ENCODE results near the gene GH2.
"Not testable (repeated sequence)": the region's sequence is repeated elsewhere in the genome, so short reads cannot be mapped to it uniquely, and the experiment has no call there.

The GH2 gene

GRCh38 chr17:63896524-63897354 is 15.0 kb upstream of the GH2 start, which contains the start of gene CSH1:
TSS of gene CSH1 (minus strand) at chr17:63896574. CDS start at chr17:63896511, 63 bp downstream.
- H3K4me1 Mint-ChIP-seq (ENCODE audit: low read depth); H3K9me3 Mint-ChIP-seq (ENCODE audit: low read depth); H3K27me3 Mint-ChIP-seq; H3K36me3 Mint-ChIP-seq; H3K4me3 Mint-ChIP-seq; H3K27ac Mint-ChIP-seq: not testable (repeated sequence)

GRCh38 chr17:63894821-63895220 is 13.1 kb upstream of the GH2 start:
- H3K27me3 Mint-ChIP-seq; H3K36me3 Mint-ChIP-seq; H3K9me3 Mint-ChIP-seq (ENCODE audit: low read depth); H3K27ac Mint-ChIP-seq; H3K4me1 Mint-ChIP-seq (ENCODE audit: low read depth); H3K4me3 Mint-ChIP-seq: not testable (repeated sequence)

GRCh38 chr17:63894021-63894420 is 12.3 kb upstream of the GH2 start:
- not testable (repeated sequence) for H3K4me1 Mint-ChIP-seq (ENCODE audit: low read depth); H3K36me3 Mint-ChIP-seq; H3K9me3 Mint-ChIP-seq (ENCODE audit: low read depth); H3K27ac Mint-ChIP-seq; H3K27me3 Mint-ChIP-seq; H3K4me3 Mint-ChIP-seq

GRCh38 chr17:63892316-63893037 is 10.7 kb upstream of the GH2 start:
- H3K4me3 Mint-ChIP-seq; H3K4me1 Mint-ChIP-seq (ENCODE audit: low read depth); H3K27ac Mint-ChIP-seq; H3K9me3 Mint-ChIP-seq (ENCODE audit: low read depth); H3K36me3 Mint-ChIP-seq; H3K27me3 Mint-ChIP-seq: not testable (repeated sequence)

GRCh38 chr17:63889026-63889848 is 7.5 kb upstream of the GH2 start:
- H3K4me3 Mint-ChIP-seq = peak overlapping the region; percentile 23
- H3K27ac Mint-ChIP-seq; H3K9me3 Mint-ChIP-seq (ENCODE audit: low read depth); H3K36me3 Mint-ChIP-seq; H3K4me1 Mint-ChIP-seq (ENCODE audit: low read depth); H3K27me3 Mint-ChIP-seq: not testable (repeated sequence)

GRCh38 chr17:63885119-63885518 is 3.4 kb upstream of the GH2 start:
- not testable (repeated sequence) for H3K9me3 Mint-ChIP-seq (ENCODE audit: low read depth); H3K36me3 Mint-ChIP-seq; H3K4me3 Mint-ChIP-seq; H3K27ac Mint-ChIP-seq; H3K4me1 Mint-ChIP-seq (ENCODE audit: low read depth); H3K27me3 Mint-ChIP-seq

GRCh38 chr17:63882626-63883126 is 932 bp upstream of the GH2 start:
- not testable (repeated sequence) for H3K27ac Mint-ChIP-seq

GRCh38 chr17:63881337-63881736 is 407 bp downstream of the GH2 start:
- H3K27ac Mint-ChIP-seq; H3K4me1 Mint-ChIP-seq (ENCODE audit: low read depth); H3K4me3 Mint-ChIP-seq; H3K36me3 Mint-ChIP-seq; H3K9me3 Mint-ChIP-seq (ENCODE audit: low read depth); H3K27me3 Mint-ChIP-seq: not testable (repeated sequence)

More at GRCh38 chr17:63882626-63883126, 932 bp upstream of the GH2 start:
- not testable (repeated sequence) for H3K9me3 Mint-ChIP-seq (ENCODE audit: low read depth); H3K4me1 Mint-ChIP-seq (ENCODE audit: low read depth); H3K36me3 Mint-ChIP-seq; H3K27me3 Mint-ChIP-seq; H3K4me3 Mint-ChIP-seq

GRCh38 chr17:63880706-63881105 is 1.0 kb downstream of the GH2 start:
- Mint-ChIP-seq H3K4me1 (ENCODE audit: low read depth) (no peaks in the 10 kb centered on the region), H3K4me3 (no peak overlapping the region), H3K27ac (no peak overlapping the region), H3K9me3 (ENCODE audit: low read depth) (no peaks in the 10 kb centered on the region), H3K27me3 (no peaks in the 10 kb centered on the region), H3K36me3 (no peaks in the 10 kb centered on the region)

GRCh38 chr17:63878413-63878812 is 3.3 kb downstream of the GH2 start:
- H3K9me3 Mint-ChIP-seq (ENCODE audit: low read depth); H3K27ac Mint-ChIP-seq; H3K4me3 Mint-ChIP-seq; H3K36me3 Mint-ChIP-seq; H3K27me3 Mint-ChIP-seq; H3K4me1 Mint-ChIP-seq (ENCODE audit: low read depth): not testable (repeated sequence)

GRCh38 chr17:63874693-63875092 is 7.1 kb downstream of the GH2 start:
- H3K4me3 Mint-ChIP-seq; H3K36me3 Mint-ChIP-seq; H3K27ac Mint-ChIP-seq; H3K9me3 Mint-ChIP-seq (ENCODE audit: low read depth); H3K27me3 Mint-ChIP-seq; H3K4me1 Mint-ChIP-seq (ENCODE audit: low read depth): not testable (repeated sequence)

GRCh38 chr17:63874061-63874626 is 7.6 kb downstream of the GH2 start:
- H3K4me3 Mint-ChIP-seq; H3K4me1 Mint-ChIP-seq (ENCODE audit: low read depth); H3K27me3 Mint-ChIP-seq; H3K36me3 Mint-ChIP-seq; H3K27ac Mint-ChIP-seq; H3K9me3 Mint-ChIP-seq (ENCODE audit: low read depth): not testable (repeated sequence)

- H3K9me3 Mint-ChIP-seq (ENCODE audit: low read depth); H3K4me3 Mint-ChIP-seq; H3K36me3 Mint-ChIP-seq; H3K27ac Mint-ChIP-seq; H3K27me3 Mint-ChIP-seq; H3K4me1 Mint-ChIP-seq (ENCODE audit: low read depth): not testable (repeated sequence)
Observed at GRCh38 chr17:63873577-63873976, 8.2 kb downstream of the GH2 start, which contains the start of gene CSH2. TSS of gene CSH2 (minus strand) at chr17:63873677. CDS start at chr17:63873614, 63 bp downstream.

GRCh38 chr17:63871646-63872365 is 9.9 kb downstream of the GH2 start:
- not testable (repeated sequence) for H3K4me1 Mint-ChIP-seq (ENCODE audit: low read depth); H3K4me3 Mint-ChIP-seq; H3K36me3 Mint-ChIP-seq; H3K27ac Mint-ChIP-seq; H3K27me3 Mint-ChIP-seq; H3K9me3 Mint-ChIP-seq (ENCODE audit: low read depth)
